SU-DHL-6 (cell line): ENCODE data around the gene SCARB1.

Source experiments
- CTCF ChIP-seq: fragments of 200-600 bp; sonication (generic); IDR thresholded peaks from one replicate; pipeline ENCODE4 v1.5.1; 2017; ENCODE audit warnings: antibody characterized with exemption, mild to moderate bottlenecking, low read length, moderate library complexity; ENCODE audit not compliant: insufficient read depth, poor library complexity, severe bottlenecking
- EZH2phosphoT487 ChIP-seq: fragments of 200-600 bp; sonication (generic), shearing (Covaris generic); conservative IDR thresholded peaks from 2 replicates; pipeline ENCODE4 v1.6.1; 2018; ENCODE audit warnings: mild to moderate bottlenecking, antibody characterized with exemption, low read length, moderate library complexity, mixed read lengths

- no peak for TF ChIP-seq CTCF
- no peak for TF ChIP-seq EZH2phosphoT487
Observed at GRCh38 chr12:124868252-124869058, 4.8 kb upstream of the SCARB1 start.
